SK-N-SH (cell line): ENCODE measurements around the gene AFAP1. TPM values are rescaled to one million over a fixed set of nuclear protein-coding genes. Genes with fewer than 3 reads are reported as not detected.

Experiments
- CTCF ChIA-PET: fragments of 300-600, 350-600 bp; formaldehyde crosslinking; extraction: SDS; loops from one replicate; lab custom pipeline; 2021; lab: Yijun Ruan, JAX
- POLR2A ChIA-PET: fragments of 350-600 bp; sonication (Branson Sonifier 250); formaldehyde crosslinking; extraction: SDS; loops from one replicate; lab custom pipeline; 2020; ENCODE audit warnings: antibody characterized with exemption, inconsistent platforms; lab: Yijun Ruan, JAX
- DNase-seq: peaks from one replicate; pipeline ENCODE4 v3.0.0; 2012
- H2AFZ ChIP-seq: fragments of 200-600 bp; sonication (generic); 2 replicates; pipeline ENCODE4 v1.8.1; 2016; ENCODE audit warnings: antibody characterized with exemption, mild to moderate bottlenecking, low read depth
- H3F3A ChIP-seq: fragments of 200-600 bp; sonication (generic); replicated peaks from 2 replicates; pipeline ENCODE3; 2016; ENCODE audit warnings: antibody characterized with exemption, mild to moderate bottlenecking; ENCODE audit not compliant: insufficient read depth
- H3K27ac ChIP-seq, 2 experiments: fragments of 200-500 bp in 1 of 2; fragments of 200-600 bp in 1 of 2; sonication (Bioruptor generic) in 1 of 2; sonication (generic), shearing (Covaris generic) in 1 of 2; 2 replicates each; pipeline versions ENCODE4 v1.5.1 to v1.6.1; 2014 to 2016; ENCODE audit warnings: low read depth in 2 of 2, inconsistent platforms in 1 of 2, low read length in 1 of 2, mild to moderate bottlenecking in 1 of 2, mixed read lengths in 1 of 2
- H3K27me3 ChIP-seq: fragments of 200-600 bp; sonication (generic), shearing (Covaris generic); 2 replicates; pipeline ENCODE4 v1.6.1; 2016; ENCODE audit warnings: mixed run types; ENCODE audit not compliant: insufficient read depth
- H3K36me3 ChIP-seq, 2 experiments: fragments of 200-500 bp in 1 of 2; fragments of 200-600 bp in 1 of 2; sonication (Bioruptor generic) in 1 of 2; sonication (generic) in 1 of 2; replicated peaks in 1 of 2; 2 replicates each; pipeline versions ENCODE3 to v1.5.1; 2014 to 2016; ENCODE audit warnings: low read length in 1 of 2, mild to moderate bottlenecking in 1 of 2; ENCODE audit not compliant: insufficient read depth in 2 of 2, control insufficient read depth in 1 of 2
- H3K4me1 ChIP-seq, 2 experiments: fragments of 200-500 bp in 1 of 2; fragments of 200-600 bp in 1 of 2; sonication (Bioruptor generic) in 1 of 2; sonication (generic), shearing (Covaris generic) in 1 of 2; 2 replicates each; pipeline versions ENCODE4 v1.5.1 to v1.6.1; 2014 to 2016; ENCODE audit warnings: low read depth in 1 of 2, low read length in 1 of 2, mixed run types in 1 of 2; ENCODE audit not compliant: insufficient read depth in 2 of 2, control insufficient read depth in 1 of 2
- H3K4me2 ChIP-seq: fragments of 200-600 bp; sonication (generic), shearing (Covaris generic); 2 replicates; pipeline ENCODE4 v1.6.1; 2017; ENCODE audit warnings: mixed run types
- H3K4me3 ChIP-seq, 2 experiments: fragments of 200-500 bp in 1 of 2; fragments of 200-600 bp in 1 of 2; sonication (Bioruptor generic) in 1 of 2; sonication (generic), shearing (Covaris generic) in 1 of 2; 2 replicates each; pipeline versions ENCODE4 v1.5.1 to v1.8.1; 2014 to 2016; ENCODE audit warnings: low read depth in 2 of 2, inconsistent platforms in 1 of 2, low read length in 1 of 2, mild to moderate bottlenecking in 1 of 2, mixed read lengths in 1 of 2, moderate library complexity in 1 of 2
- H3K79me2 ChIP-seq: fragments of 200-600 bp; sonication (generic); 2 replicates; pipeline ENCODE4 v1.8.1; 2017; ENCODE audit warnings: mild to moderate bottlenecking; ENCODE audit not compliant: insufficient read depth
- H3K9ac ChIP-seq: fragments of 200-600 bp; sonication (generic); 2 replicates; pipeline ENCODE4 v1.6.1; 2017; ENCODE audit warnings: mixed run types
- H3K9me2 ChIP-seq: fragments of 200-600 bp; sonication (generic); 2 replicates; pipeline ENCODE4 v1.6.1; 2017; ENCODE audit warnings: mixed run types
- H3K9me3 ChIP-seq: fragments of 200-600 bp; sonication (generic); 2 replicates; pipeline ENCODE4 v1.6.1; 2017; ENCODE audit warnings: mixed run types, mild to moderate bottlenecking, moderate library complexity
- H4K20me1 ChIP-seq: fragments of 200-600 bp; sonication (generic); 2 replicates; pipeline ENCODE4 v1.6.1; 2017; ENCODE audit warnings: mild to moderate bottlenecking, mixed run types; ENCODE audit not compliant: insufficient read depth
- ELF1 ChIP-seq: IDR thresholded peaks from 2 replicates; pipeline ENCODE4 v1.4.0; 2012
- EP300 ChIP-seq, 2 experiments: IDR thresholded peaks; 2 replicates each; pipeline versions ENCODE4 v1.4.0 to v1.6.1; 2012; ENCODE audit warnings: borderline replicate concordance in 1 of 2, low read depth in 1 of 2, low read length in 1 of 2
- EZH2phosphoT487 ChIP-seq: fragments of 200-600 bp; sonication (generic); IDR thresholded peaks from 2 replicates; pipeline ENCODE4 v1.6.1; 2017; ENCODE audit warnings: low read depth, mixed run types, mild to moderate bottlenecking, antibody characterized with exemption, moderate library complexity, borderline replicate concordance
- FOSL2 ChIP-seq: IDR thresholded peaks from 2 replicates; pipeline ENCODE4 v1.4.0; 2012; ENCODE audit warnings: low read depth, mild to moderate bottlenecking, moderate library complexity, borderline replicate concordance
- FOXJ3 ChIP-seq: sonication (generic); formaldehyde crosslinking; IDR thresholded peaks from 2 replicates; pipeline ENCODE4 v1.5.1; 2020; ENCODE audit warnings: mild to moderate bottlenecking, missing genetic modification reagents
- FOXM1 ChIP-seq: IDR thresholded peaks from 2 replicates; pipeline ENCODE4 v1.4.0; 2012; ENCODE audit warnings: low read depth, mild to moderate bottlenecking
- GATA2 ChIP-seq: sonication (generic); formaldehyde crosslinking; IDR thresholded peaks from 2 replicates; pipeline ENCODE4 v1.5.0; 2020; ENCODE audit warnings: mild to moderate bottlenecking, missing genetic modification reagents
- JUND ChIP-seq: IDR thresholded peaks from 2 replicates; pipeline ENCODE4 v1.4.0; 2012
- MEF2A ChIP-seq: IDR thresholded peaks from 2 replicates; pipeline ENCODE4 v1.4.0; 2012; ENCODE audit warnings: low read depth, borderline replicate concordance
- MXI1 ChIP-seq: IDR thresholded peaks from 2 replicates; pipeline ENCODE4 v1.6.1; 2012; ENCODE audit warnings: mild to moderate bottlenecking, low read depth, low read length, improper control_type of control experiment
- POLR2AphosphoS5 ChIP-seq: IDR thresholded peaks from 2 replicates; pipeline ENCODE4 v1.6.1; 2012; ENCODE audit warnings: low read depth, low read length
- RAD21 ChIP-seq: IDR thresholded peaks from 2 replicates; pipeline ENCODE4 v1.6.1; 2012; ENCODE audit warnings: mild to moderate bottlenecking, low read length
- TAF1 ChIP-seq: IDR thresholded peaks from 2 replicates; pipeline ENCODE4 v1.6.1; 2012; ENCODE audit warnings: low read depth, mild to moderate bottlenecking, low read length, moderate library complexity, borderline replicate concordance
- TEAD4 ChIP-seq: IDR thresholded peaks from 2 replicates; pipeline ENCODE4 v1.4.0; 2012; ENCODE audit warnings: mild to moderate bottlenecking, borderline replicate concordance; ENCODE audit not compliant: insufficient read depth
- YY1 ChIP-seq: IDR thresholded peaks from 2 replicates; pipeline ENCODE4 v1.4.0; 2012; ENCODE audit warnings: low read depth, mild to moderate bottlenecking
- WGBS: methylation state at CpG from one replicate; pipeline ENCODE4 v1.1.6; 2017; ENCODE audit warnings: low lambda C conversion rate; 5-methylcytosine and 5-hydroxymethylcytosine counted together
- polyA plus RNA-seq, 3 experiments: library from polyadenylated mRNA; depleted of rRNA; stranded (reverse); fragments of >200 nt; gene quantifications; 2 replicates each; pipeline ENCODE4 v1.2.3, GENCODE V29; 2012
- TF ChIP-seq, protein P1 (sequence below): fragments of 200-600 bp; sonication (generic); IDR thresholded peaks from 2 replicates; pipeline ENCODE4 v1.6.1; 2017; ENCODE audit warnings: antibody characterized with exemption, mild to moderate bottlenecking, moderate library complexity
- TF ChIP-seq, protein P2 (sequence below): IDR thresholded peaks from 2 replicates; pipeline ENCODE4 v1.4.0; 2012; ENCODE audit warnings: low read depth, borderline replicate concordance
- TF ChIP-seq, protein P3 (sequence below): IDR thresholded peaks from 2 replicates; pipeline ENCODE4 v1.6.1; 2012; ENCODE audit warnings: mild to moderate bottlenecking, low read depth, low read length, moderate library complexity
- TF ChIP-seq, protein P4 (sequence below): fragments of 150-350 bp; IDR thresholded peaks from 2 replicates; pipeline ENCODE4 v1.6.1; 2017; ENCODE audit warnings: antibody characterized with exemption, low read length, low read depth, borderline replicate concordance
- TF ChIP-seq, protein P5 (sequence below): IDR thresholded peaks from 2 replicates; pipeline ENCODE4 v1.4.0; 2012; ENCODE audit warnings: low read depth, borderline replicate concordance

The AFAP1 gene
- polyA plus RNA-seq, 1 of the 3 experiments (the other 2 are of a cell fraction), result 67.9 TPM

DNA sequence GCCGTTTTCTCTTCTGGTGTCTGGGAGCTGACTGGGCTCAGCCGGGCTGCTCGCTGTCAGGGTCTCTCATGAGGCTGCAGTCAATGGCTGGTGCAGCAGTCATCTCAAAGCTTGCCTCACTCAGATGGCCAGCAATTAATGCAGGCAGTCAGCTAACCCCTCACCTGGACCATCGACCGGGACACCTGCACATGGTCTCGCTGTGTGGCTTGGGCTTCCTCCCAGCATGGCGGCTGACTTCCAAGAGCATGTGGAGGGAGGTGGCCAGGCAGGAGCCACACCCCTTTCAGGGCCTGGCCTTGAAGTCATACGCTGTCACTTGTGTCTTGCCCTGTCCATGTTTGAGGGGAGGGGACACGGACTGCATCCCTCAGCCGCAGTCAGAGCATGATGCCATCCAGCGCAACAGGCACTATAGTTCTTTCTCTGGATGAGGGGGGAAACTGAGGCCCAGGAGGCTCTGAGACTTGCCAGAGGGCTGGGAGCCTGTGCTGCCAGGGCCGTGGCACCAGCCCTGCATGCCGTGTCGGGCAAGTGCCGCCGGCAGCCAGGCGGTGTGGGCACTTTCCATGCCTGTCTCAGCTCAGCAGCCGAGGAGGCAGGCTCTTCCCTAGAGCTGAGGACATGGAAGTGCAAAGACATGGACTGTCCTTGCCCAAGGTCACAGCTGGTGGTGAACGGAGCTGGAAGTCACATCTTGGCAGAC, 201.8 kb downstream of the AFAP1 start:
- 84% methylated on average over 7 of the region's 19 CpGs for WGBS
- CTCF ChIA-PET, result no interaction called here
- no peaks in the 10 kb centered on the region for H3K36me3 ChIP-seq

More for the DNA sequence above, 201.8 kb downstream of the AFAP1 start:
- no peak overlapping the region for H2AFZ ChIP-seq
- DNase-seq, result no peak
- TF ChIP-seq POLR2AphosphoS5 (no peak), EP300 (IDR thresholded peaks at IDR 0.05; ENCODE audit: borderline replicate concordance in 1 of 2, low read depth in 1 of 2, low read length in 1 of 2) (no peak), FOSL2 (no peak), YY1 (no peak), FOXJ3 (CRISPR knock-in tag) (no peak), JUND (no peak), FOXM1 (no peak), TEAD4 (no peak), GATA2 (CRISPR knock-in tag) (no peak), MXI1 (no peak), TAF1 (no peak), RAD21 (no peak), EZH2phosphoT487 (no peak), ELF1 (no peak), MEF2A (no peak)
- TF ChIP-seq, protein P1, sequence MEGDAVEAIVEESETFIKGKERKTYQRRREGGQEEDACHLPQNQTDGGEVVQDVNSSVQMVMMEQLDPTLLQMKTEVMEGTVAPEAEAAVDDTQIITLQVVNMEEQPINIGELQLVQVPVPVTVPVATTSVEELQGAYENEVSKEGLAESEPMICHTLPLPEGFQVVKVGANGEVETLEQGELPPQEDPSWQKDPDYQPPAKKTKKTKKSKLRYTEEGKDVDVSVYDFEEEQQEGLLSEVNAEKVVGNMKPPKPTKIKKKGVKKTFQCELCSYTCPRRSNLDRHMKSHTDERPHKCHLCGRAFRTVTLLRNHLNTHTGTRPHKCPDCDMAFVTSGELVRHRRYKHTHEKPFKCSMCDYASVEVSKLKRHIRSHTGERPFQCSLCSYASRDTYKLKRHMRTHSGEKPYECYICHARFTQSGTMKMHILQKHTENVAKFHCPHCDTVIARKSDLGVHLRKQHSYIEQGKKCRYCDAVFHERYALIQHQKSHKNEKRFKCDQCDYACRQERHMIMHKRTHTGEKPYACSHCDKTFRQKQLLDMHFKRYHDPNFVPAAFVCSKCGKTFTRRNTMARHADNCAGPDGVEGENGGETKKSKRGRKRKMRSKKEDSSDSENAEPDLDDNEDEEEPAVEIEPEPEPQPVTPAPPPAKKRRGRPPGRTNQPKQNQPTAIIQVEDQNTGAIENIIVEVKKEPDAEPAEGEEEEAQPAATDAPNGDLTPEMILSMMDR, result no peak
- TF ChIP-seq, protein P2, sequence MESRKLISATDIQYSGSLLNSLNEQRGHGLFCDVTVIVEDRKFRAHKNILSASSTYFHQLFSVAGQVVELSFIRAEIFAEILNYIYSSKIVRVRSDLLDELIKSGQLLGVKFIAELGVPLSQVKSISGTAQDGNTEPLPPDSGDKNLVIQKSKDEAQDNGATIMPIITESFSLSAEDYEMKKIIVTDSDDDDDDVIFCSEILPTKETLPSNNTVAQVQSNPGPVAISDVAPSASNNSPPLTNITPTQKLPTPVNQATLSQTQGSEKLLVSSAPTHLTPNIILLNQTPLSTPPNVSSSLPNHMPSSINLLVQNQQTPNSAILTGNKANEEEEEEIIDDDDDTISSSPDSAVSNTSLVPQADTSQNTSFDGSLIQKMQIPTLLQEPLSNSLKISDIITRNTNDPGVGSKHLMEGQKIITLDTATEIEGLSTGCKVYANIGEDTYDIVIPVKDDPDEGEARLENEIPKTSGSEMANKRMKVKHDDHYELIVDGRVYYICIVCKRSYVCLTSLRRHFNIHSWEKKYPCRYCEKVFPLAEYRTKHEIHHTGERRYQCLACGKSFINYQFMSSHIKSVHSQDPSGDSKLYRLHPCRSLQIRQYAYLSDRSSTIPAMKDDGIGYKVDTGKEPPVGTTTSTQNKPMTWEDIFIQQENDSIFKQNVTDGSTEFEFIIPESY, result no peak
- TF ChIP-seq, protein P3, sequence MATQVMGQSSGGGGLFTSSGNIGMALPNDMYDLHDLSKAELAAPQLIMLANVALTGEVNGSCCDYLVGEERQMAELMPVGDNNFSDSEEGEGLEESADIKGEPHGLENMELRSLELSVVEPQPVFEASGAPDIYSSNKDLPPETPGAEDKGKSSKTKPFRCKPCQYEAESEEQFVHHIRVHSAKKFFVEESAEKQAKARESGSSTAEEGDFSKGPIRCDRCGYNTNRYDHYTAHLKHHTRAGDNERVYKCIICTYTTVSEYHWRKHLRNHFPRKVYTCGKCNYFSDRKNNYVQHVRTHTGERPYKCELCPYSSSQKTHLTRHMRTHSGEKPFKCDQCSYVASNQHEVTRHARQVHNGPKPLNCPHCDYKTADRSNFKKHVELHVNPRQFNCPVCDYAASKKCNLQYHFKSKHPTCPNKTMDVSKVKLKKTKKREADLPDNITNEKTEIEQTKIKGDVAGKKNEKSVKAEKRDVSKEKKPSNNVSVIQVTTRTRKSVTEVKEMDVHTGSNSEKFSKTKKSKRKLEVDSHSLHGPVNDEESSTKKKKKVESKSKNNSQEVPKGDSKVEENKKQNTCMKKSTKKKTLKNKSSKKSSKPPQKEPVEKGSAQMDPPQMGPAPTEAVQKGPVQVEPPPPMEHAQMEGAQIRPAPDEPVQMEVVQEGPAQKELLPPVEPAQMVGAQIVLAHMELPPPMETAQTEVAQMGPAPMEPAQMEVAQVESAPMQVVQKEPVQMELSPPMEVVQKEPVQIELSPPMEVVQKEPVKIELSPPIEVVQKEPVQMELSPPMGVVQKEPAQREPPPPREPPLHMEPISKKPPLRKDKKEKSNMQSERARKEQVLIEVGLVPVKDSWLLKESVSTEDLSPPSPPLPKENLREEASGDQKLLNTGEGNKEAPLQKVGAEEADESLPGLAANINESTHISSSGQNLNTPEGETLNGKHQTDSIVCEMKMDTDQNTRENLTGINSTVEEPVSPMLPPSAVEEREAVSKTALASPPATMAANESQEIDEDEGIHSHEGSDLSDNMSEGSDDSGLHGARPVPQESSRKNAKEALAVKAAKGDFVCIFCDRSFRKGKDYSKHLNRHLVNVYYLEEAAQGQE, result no peak
- TF ChIP-seq, protein P4, sequence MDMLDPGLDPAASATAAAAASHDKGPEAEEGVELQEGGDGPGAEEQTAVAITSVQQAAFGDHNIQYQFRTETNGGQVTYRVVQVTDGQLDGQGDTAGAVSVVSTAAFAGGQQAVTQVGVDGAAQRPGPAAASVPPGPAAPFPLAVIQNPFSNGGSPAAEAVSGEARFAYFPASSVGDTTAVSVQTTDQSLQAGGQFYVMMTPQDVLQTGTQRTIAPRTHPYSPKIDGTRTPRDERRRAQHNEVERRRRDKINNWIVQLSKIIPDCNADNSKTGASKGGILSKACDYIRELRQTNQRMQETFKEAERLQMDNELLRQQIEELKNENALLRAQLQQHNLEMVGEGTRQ, result no peak
- TF ChIP-seq, protein P5, sequence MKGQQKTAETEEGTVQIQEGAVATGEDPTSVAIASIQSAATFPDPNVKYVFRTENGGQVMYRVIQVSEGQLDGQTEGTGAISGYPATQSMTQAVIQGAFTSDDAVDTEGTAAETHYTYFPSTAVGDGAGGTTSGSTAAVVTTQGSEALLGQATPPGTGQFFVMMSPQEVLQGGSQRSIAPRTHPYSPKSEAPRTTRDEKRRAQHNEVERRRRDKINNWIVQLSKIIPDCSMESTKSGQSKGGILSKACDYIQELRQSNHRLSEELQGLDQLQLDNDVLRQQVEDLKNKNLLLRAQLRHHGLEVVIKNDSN, result no peak
- no peaks in the 10 kb centered on the region for H4K20me1 ChIP-seq
- H3F3A ChIP-seq, result no peaks in the 10 kb centered on the region
- H3K27me3 ChIP-seq, result no peaks in the 10 kb centered on the region
- H3K4me3 ChIP-seq, result no peak overlapping the region
- no peaks in the 10 kb centered on the region for H3K9me3 ChIP-seq
- no peak overlapping the region for H3K4me2 ChIP-seq
- no peak overlapping the region for H3K27ac ChIP-seq
- H3K79me2 ChIP-seq, result no peaks in the 10 kb centered on the region
- H3K9me2 ChIP-seq, result no peaks in the 10 kb centered on the region
- H3K4me1 ChIP-seq, result no peaks in the 10 kb centered on the region
- H3K9ac ChIP-seq, result no peak overlapping the region
- POLR2A ChIA-PET, result no interaction called here
